ENCODE measurements around the gene WBP2NL. TPM values are rescaled to one million over a fixed set of nuclear protein-coding genes. Genes with fewer than 3 reads are reported as not detected.
A peak's percentile ranks its signal among the peaks of the same experiment; 100 is the strongest.

Gene WBP2NL
- total RNA-seq, 3 donors from 2014 or later (not counting 1 experiment from before 2014, with no cell fraction given), result 1.7 to 3.6 (median 3.0) TPM

- peaks cover 39% of the 10 kb centered on the region for H3K4me1 ChIP-seq (ENCODE audit: control insufficient read depth, insufficient read depth, low read length)
- DNase-seq (no peak), ATAC-seq (no peak)
- H3K27ac ChIP-seq (ENCODE audit: low read length), result no peak overlapping the region
- H3K4me1 Mint-ChIP-seq, result peaks cover 19 to 33% of the 10 kb centered on the region in 2 donors
- peak overlapping the region; percentile 77 for H3K4me3 Mint-ChIP-seq
- no peaks in the 10 kb centered on the region for H3K27me3 ChIP-seq (ENCODE audit: control insufficient read depth, insufficient read depth, low read length)
- intact Hi-C loops (cut with micrococcal nuclease), result no loop called here
- no peaks in the 10 kb centered on the region for H3K9me3 Mint-ChIP-seq
- no peak for TF ChIP-seq CTCF (IDR thresholded peaks at IDR 0.05)
- 84% methylated on average over 8 of the region's 8 CpGs for WGBS (ENCODE audit: insufficient coverage)
- no peaks in the 10 kb centered on the region for H3K36me3 Mint-ChIP-seq
- H3K27me3 Mint-ChIP-seq (ENCODE audit: low read depth in 2 of 2), result no peaks in the 10 kb centered on the region
- no peaks in the 10 kb centered on the region for H3K9me3 ChIP-seq (ENCODE audit: control insufficient read depth, insufficient read depth, low read length)
- peak overlapping the region; percentile 18 to 79 for H3K27ac Mint-ChIP-seq
- H3K36me3 ChIP-seq (ENCODE audit: control insufficient read depth, insufficient read depth, low read length), result no peaks in the 10 kb centered on the region
- no peak overlapping the region for H3K4me3 ChIP-seq (ENCODE audit: low read length)
Observed at GRCh38 chr22:42072606-42073330, 74.2 kb downstream of the WBP2NL start.

GRCh38 chr22:42073621-42074041 lies 75.0 kb downstream of the WBP2NL start:
- 86% methylated on average over 14 of the region's 14 CpGs for WGBS (ENCODE audit: insufficient coverage)
- H3K4me3 ChIP-seq (ENCODE audit: low read length), result peak overlapping the region; percentile 40
- H3K9me3 ChIP-seq (ENCODE audit: control insufficient read depth, insufficient read depth, low read length), result no peaks in the 10 kb centered on the region
- H3K27me3 ChIP-seq (ENCODE audit: control insufficient read depth, insufficient read depth, low read length), result no peaks in the 10 kb centered on the region
- no peaks in the 10 kb centered on the region for H3K36me3 ChIP-seq (ENCODE audit: control insufficient read depth, insufficient read depth, low read length)
- peaks cover 19 to 33% of the 10 kb centered on the region in 2 donors for H3K4me1 Mint-ChIP-seq
- intact Hi-C loops (cut with micrococcal nuclease), result no loop called here
- H3K9me3 Mint-ChIP-seq, result no peaks in the 10 kb centered on the region
- H3K27ac ChIP-seq (ENCODE audit: low read length), result no peak overlapping the region
- ATAC-seq, result no peak
- peak overlapping the region; percentile 77 for H3K4me3 Mint-ChIP-seq
- no peak for DNase-seq
- no peaks in the 10 kb centered on the region for H3K27me3 Mint-ChIP-seq (ENCODE audit: low read depth in 2 of 2)
- no peaks in the 10 kb centered on the region for H3K36me3 Mint-ChIP-seq
- H3K27ac Mint-ChIP-seq, result peak overlapping the region; percentile 18 to 79
- TF ChIP-seq CTCF (IDR thresholded peaks at IDR 0.05), result no peak
- H3K4me1 ChIP-seq (ENCODE audit: control insufficient read depth, insufficient read depth, low read length), result peaks cover 42% of the 10 kb centered on the region

- peaks cover 19 to 39% of the 10 kb centered on the region in 2 donors for H3K4me1 Mint-ChIP-seq
- H3K36me3 ChIP-seq (ENCODE audit: control insufficient read depth, insufficient read depth, low read length), result no peaks in the 10 kb centered on the region
- no peaks in the 10 kb centered on the region for H3K27me3 ChIP-seq (ENCODE audit: control insufficient read depth, insufficient read depth, low read length)
- peak within 1 kb of the TSS; percentile 21 to 79 for H3K27ac Mint-ChIP-seq
- no peaks in the 10 kb centered on the region for H3K9me3 Mint-ChIP-seq
- no peaks in the 10 kb centered on the region for H3K27me3 Mint-ChIP-seq (ENCODE audit: low read depth in 2 of 2)
- peak within 1 kb of the TSS; percentile 19 for H3K27ac ChIP-seq (ENCODE audit: low read length)
- no peaks in the 10 kb centered on the region for H3K36me3 Mint-ChIP-seq
- no peaks in the 10 kb centered on the region for H3K9me3 ChIP-seq (ENCODE audit: control insufficient read depth, insufficient read depth, low read length)
- peak; percentile 31 for TF ChIP-seq CTCF (IDR thresholded peaks at IDR 0.05)
- ATAC-seq (peak in 1 of 3 donors; percentile 10), DNase-seq (peak; percentile 51 to 72)
- peak within 1 kb of the TSS; percentile 77 for H3K4me3 Mint-ChIP-seq
- peaks cover 48% of the 10 kb centered on the region for H3K4me1 ChIP-seq (ENCODE audit: control insufficient read depth, insufficient read depth, low read length)
- intact Hi-C loops (cut with micrococcal nuclease), result no loop called here
- H3K4me3 ChIP-seq (ENCODE audit: low read length), result peak within 1 kb of the TSS; percentile 40
- whole genome bisulfite sequencing (ENCODE audit: insufficient coverage), result 2% methylated on average over 52 of the region's 55 CpGs
Observed at GRCh38 chr22:42074132-42074811, 75.7 kb downstream of the WBP2NL start, which contains the start of gene PHETA2. Gene PHETA2, plus strand, starts transcription at chr22:42074248. Its CDS starts 3,046 bp downstream, at chr22:42077294.

Measured in natural killer cell (primary cell).